ENCODE data around the gene MYZAP. TPM values are rescaled to one million over a fixed set of nuclear protein-coding genes. Genes with fewer than 3 reads are reported as not detected.

Gene MYZAP
- total and polyA plus RNA-seq, 9 of the 15 experiments (the other 6 are each of a cell fraction or from before 2014, with no cell fraction given) = 0.03 TPM; not detected in 8

DNA sequence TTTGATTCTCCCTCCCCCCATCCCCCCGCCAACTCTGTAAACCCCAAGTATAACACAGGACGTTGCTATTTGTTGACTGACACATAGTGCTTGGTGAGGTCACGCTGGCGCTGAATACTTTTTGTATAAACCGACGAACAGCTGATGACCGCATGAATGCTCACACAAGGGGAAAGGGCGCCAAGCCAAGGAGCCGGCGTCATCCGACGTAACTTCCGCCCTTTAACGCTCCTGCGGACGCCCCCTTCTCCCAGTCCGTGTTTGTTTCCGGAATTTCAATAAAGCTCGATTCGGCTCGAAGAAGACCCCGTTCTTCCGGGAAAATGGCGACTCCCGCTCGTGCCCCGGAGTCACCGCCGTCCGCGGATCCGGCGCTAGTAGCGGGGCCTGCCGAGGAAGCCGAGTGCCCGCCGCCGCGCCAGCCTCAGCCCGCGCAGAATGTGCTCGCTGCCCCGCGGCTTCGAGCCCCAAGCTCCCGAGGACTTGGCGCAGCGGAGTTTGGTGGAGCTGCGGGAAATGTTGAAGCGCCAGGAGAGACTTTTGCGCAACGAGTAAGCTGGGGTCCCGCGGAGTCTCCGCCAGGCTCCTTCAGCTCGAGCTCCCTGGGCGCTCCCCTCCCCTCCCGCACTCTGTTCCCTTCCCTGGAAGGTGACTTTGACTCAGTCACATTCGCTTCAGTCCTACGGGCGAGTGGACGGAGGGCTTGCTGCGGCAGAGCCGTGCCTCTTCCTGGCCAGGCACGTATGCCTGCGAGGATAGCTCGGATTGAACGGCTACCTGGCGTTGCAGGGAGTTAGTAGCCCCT, 114.9 kb downstream of the MYZAP start, which contains the start of gene POLR2M (continued):
- TF ChIP-seq, protein P1, sequence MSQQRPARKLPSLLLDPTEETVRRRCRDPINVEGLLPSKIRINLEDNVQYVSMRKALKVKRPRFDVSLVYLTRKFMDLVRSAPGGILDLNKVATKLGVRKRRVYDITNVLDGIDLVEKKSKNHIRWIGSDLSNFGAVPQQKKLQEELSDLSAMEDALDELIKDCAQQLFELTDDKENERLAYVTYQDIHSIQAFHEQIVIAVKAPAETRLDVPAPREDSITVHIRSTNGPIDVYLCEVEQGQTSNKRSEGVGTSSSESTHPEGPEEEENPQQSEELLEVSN (IDR thresholded peaks at IDR 0.05; ENCODE audit: borderline replicate concordance in 1 of 2, extremely low read depth in 1 of 2, insufficient read depth in 1 of 2, insufficient read length in 1 of 2, low read depth in 1 of 2, low read length in 1 of 2, poor library complexity in 1 of 2, severe bottlenecking in 1 of 2) = peak; percentile 97 to 99
- TF ChIP-seq MYBL2 (IDR thresholded peaks at IDR 0.05; ENCODE audit: low read depth) = peak; percentile 83
- TF ChIP-seq MYBL2 (CRISPR knock-in tag; IDR thresholded peaks at IDR 0.05; ENCODE audit: borderline replicate concordance) = no peak
- no peak for TF ChIP-seq TOE1 (IDR thresholded peaks at IDR 0.05; ENCODE audit: borderline replicate concordance)
- TF ChIP-seq TOE1 (CRISPR knock-in tag; IDR thresholded peaks at IDR 0.05; ENCODE audit: borderline replicate concordance, low read depth) = no peak
- TF ChIP-seq ZBTB17 (CRISPR knock-in tag; IDR thresholded peaks at IDR 0.05) = 0 out of 2 replicates have a peak, but pooled peaks have one; percentile 50
- no peak for TF ChIP-seq SMAD2 (IDR thresholded peaks at IDR 0.05; ENCODE audit: low read depth, low read length)
- TF ChIP-seq HDAC1 (IDR thresholded peaks at IDR 0.05) = peak in 1 of 2 experiments; percentile 73; a peak in 1 of 4 replicates
- peak; percentile 64 for TF ChIP-seq TBP (optimal IDR thresholded peaks at IDR 0.05; ENCODE audit: low read depth, low read length)
- peak in 1 of 2 experiments; percentile 68; a peak in 1 of 4 replicates for TF ChIP-seq UBTF (IDR thresholded peaks at IDR 0.05; ENCODE audit: borderline replicate concordance in 1 of 2, low read depth in 2 of 2, low read length in 2 of 2)
- TF ChIP-seq, protein P2, sequence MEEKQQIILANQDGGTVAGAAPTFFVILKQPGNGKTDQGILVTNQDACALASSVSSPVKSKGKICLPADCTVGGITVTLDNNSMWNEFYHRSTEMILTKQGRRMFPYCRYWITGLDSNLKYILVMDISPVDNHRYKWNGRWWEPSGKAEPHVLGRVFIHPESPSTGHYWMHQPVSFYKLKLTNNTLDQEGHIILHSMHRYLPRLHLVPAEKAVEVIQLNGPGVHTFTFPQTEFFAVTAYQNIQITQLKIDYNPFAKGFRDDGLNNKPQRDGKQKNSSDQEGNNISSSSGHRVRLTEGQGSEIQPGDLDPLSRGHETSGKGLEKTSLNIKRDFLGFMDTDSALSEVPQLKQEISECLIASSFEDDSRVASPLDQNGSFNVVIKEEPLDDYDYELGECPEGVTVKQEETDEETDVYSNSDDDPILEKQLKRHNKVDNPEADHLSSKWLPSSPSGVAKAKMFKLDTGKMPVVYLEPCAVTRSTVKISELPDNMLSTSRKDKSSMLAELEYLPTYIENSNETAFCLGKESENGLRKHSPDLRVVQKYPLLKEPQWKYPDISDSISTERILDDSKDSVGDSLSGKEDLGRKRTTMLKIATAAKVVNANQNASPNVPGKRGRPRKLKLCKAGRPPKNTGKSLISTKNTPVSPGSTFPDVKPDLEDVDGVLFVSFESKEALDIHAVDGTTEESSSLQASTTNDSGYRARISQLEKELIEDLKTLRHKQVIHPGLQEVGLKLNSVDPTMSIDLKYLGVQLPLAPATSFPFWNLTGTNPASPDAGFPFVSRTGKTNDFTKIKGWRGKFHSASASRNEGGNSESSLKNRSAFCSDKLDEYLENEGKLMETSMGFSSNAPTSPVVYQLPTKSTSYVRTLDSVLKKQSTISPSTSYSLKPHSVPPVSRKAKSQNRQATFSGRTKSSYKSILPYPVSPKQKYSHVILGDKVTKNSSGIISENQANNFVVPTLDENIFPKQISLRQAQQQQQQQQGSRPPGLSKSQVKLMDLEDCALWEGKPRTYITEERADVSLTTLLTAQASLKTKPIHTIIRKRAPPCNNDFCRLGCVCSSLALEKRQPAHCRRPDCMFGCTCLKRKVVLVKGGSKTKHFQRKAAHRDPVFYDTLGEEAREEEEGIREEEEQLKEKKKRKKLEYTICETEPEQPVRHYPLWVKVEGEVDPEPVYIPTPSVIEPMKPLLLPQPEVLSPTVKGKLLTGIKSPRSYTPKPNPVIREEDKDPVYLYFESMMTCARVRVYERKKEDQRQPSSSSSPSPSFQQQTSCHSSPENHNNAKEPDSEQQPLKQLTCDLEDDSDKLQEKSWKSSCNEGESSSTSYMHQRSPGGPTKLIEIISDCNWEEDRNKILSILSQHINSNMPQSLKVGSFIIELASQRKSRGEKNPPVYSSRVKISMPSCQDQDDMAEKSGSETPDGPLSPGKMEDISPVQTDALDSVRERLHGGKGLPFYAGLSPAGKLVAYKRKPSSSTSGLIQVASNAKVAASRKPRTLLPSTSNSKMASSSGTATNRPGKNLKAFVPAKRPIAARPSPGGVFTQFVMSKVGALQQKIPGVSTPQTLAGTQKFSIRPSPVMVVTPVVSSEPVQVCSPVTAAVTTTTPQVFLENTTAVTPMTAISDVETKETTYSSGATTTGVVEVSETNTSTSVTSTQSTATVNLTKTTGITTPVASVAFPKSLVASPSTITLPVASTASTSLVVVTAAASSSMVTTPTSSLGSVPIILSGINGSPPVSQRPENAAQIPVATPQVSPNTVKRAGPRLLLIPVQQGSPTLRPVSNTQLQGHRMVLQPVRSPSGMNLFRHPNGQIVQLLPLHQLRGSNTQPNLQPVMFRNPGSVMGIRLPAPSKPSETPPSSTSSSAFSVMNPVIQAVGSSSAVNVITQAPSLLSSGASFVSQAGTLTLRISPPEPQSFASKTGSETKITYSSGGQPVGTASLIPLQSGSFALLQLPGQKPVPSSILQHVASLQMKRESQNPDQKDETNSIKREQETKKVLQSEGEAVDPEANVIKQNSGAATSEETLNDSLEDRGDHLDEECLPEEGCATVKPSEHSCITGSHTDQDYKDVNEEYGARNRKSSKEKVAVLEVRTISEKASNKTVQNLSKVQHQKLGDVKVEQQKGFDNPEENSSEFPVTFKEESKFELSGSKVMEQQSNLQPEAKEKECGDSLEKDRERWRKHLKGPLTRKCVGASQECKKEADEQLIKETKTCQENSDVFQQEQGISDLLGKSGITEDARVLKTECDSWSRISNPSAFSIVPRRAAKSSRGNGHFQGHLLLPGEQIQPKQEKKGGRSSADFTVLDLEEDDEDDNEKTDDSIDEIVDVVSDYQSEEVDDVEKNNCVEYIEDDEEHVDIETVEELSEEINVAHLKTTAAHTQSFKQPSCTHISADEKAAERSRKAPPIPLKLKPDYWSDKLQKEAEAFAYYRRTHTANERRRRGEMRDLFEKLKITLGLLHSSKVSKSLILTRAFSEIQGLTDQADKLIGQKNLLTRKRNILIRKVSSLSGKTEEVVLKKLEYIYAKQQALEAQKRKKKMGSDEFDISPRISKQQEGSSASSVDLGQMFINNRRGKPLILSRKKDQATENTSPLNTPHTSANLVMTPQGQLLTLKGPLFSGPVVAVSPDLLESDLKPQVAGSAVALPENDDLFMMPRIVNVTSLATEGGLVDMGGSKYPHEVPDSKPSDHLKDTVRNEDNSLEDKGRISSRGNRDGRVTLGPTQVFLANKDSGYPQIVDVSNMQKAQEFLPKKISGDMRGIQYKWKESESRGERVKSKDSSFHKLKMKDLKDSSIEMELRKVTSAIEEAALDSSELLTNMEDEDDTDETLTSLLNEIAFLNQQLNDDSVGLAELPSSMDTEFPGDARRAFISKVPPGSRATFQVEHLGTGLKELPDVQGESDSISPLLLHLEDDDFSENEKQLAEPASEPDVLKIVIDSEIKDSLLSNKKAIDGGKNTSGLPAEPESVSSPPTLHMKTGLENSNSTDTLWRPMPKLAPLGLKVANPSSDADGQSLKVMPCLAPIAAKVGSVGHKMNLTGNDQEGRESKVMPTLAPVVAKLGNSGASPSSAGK (IDR thresholded peaks at IDR 0.05) = peak; percentile 97
